ENCODE data around the gene IQSEC1.
A peak's percentile ranks its signal among the peaks of the same experiment; 100 is the strongest.

The IQSEC1 gene

DNA sequence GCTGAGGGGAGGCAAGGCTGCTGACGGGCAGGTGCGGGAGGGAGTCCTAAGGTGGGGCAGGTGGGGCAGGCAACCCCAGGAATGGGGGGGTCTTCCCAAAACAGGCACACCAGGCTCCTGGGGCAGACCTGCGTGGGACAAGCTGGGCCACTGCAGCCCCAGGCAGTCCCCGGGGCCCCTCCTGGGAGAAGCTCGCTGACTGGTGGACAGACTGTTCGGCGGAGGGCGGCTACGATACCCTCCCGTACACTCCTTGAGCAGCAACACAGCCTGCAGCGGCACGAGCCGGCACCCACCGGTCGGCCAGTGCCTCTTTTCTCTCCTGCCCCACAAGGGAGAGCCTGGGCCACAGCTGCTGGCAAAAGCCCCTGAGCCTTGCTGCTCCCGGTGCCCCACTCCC, 165.9 kb downstream of the IQSEC1 start:
- DNase-seq (ENCODE audit: low read depth) = no peak

DNA sequence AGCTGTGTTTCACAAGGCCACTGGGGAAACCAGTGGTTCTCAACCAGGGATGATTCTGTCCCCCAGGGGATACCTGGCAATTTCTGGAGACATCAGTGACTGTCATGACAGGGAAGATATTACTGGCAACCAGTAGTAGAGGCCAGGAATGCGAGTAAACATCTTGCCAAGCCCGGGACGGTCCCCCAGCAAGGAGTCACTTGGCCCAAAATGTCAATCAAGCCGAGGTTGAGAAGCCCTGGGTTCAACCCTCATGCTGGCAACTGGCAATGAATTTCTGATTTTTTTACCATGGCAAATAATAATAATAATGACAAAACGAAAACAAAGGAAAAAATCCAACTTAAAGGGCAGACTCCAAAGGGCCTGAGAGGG, 166.3 kb downstream of the IQSEC1 start:
- no peak for DNase-seq (ENCODE audit: low read depth)

DNA sequence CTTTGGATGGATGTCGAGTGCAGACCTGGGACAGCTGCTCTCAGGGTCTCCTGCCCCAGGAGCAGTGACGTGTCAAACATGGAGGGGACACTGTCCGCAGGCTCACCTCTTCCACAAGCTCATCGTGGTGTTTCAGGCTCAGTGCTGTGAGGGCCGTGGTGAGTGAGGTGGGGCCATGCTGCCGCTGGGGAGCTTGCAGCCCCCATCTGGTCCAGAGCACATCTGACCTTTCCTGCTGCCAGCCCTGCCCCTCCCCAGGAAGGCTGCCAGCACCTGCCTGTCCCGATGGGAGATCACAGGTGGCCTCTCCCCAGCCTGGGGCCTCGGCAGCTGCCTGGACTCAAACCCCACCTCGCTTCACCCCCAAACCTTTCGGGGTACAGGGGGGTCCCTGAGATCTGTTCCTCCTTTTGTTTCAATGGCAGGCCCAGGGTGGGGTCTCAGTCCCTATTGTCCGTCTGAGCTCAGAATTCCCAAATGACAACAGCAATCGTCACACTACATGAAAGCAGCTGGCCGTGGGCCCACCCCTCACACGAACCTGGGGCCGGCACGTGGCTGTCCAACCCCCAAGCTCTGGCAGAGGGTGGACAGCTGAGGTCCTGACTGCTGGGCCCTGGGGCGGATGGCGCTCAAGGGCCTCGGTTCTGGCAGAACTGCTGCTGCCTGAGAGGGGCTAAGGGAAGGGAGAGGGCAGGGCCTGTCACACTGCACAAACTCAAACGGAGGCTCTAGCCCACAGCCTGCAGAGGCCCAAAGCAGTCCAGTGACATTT, 166.9 kb downstream of the IQSEC1 start:
- DNase-seq (ENCODE audit: low read depth) = no peak

DNA sequence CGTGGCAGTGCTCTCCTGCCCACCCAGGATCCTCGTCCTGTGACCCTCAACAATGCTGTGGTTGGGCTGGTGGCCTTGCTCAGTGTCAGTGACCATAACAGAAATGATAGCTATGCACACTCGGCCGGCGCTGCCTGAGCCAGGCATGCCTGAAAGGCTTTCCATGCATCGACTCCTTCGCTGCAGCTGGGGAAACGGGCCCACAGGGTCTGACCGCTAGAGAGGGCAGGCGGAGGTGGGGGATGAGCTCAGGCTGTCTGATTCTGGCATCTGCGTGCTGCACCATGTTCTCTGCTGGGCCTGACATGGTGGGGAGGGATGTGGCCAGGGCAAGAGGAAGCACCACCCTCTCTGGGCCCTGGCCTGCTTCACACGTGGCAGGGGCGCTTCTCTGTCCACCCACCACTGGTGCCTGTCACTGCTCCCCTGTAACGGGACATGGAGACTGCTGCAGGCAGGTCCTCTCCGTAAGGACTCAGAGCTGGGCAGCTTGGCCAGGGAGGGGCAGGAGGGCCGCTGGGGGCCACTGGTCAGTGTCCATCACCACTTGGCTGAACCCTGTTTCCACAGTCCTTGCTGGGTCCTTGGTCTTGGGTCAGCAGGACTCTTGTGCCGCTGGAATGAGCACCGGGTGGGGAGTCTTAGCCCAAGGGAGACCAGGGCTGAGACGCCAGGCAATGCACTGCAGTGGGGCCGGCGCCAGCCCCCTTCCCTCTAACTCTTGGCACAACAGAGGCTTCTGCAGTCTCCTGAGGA, 167.7 kb downstream of the IQSEC1 start:
- DNase-seq (ENCODE audit: low read depth) = no peak

DNA sequence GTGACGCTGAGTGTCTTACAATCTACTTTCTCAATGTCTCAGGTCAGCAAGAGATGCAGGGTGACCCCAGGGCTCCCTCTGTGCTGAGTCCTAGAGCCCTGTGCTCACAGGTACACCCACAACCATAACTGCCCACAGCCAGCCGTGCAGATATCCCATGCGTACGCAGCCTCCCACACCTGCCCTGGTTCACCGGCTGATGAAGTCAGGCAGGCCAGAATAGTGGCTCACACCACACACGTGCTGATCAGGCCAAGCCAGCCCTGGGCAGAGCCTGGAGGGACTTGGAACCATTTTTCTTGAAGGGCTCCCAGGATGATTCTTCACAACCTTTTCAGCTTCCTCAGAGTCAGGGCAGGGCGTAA, 168.3 kb downstream of the IQSEC1 start:
- DNase-seq (ENCODE audit: low read depth) = no peak

DNA sequence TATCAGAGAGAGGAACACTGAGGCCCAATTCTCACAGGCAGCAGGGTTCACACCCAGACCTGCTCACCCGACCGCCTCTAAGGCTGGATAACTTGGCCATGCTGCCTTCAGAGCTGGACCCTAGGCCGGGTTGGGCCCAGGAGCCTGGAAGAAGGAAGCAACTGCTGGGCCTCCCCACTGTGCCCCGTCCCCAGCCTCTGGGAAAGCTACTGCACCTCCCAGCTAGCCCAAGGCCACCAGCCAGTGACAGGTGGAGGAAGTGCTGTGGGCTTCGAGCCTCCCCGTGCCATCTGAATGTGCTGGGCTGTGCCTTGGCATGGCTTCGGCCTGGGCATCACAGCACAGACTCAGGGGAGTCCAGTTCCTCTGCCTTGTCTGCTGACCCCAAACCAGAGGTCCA, 169.3 kb downstream of the IQSEC1 start:
- no peak for DNase-seq (ENCODE audit: low read depth)

DNA sequence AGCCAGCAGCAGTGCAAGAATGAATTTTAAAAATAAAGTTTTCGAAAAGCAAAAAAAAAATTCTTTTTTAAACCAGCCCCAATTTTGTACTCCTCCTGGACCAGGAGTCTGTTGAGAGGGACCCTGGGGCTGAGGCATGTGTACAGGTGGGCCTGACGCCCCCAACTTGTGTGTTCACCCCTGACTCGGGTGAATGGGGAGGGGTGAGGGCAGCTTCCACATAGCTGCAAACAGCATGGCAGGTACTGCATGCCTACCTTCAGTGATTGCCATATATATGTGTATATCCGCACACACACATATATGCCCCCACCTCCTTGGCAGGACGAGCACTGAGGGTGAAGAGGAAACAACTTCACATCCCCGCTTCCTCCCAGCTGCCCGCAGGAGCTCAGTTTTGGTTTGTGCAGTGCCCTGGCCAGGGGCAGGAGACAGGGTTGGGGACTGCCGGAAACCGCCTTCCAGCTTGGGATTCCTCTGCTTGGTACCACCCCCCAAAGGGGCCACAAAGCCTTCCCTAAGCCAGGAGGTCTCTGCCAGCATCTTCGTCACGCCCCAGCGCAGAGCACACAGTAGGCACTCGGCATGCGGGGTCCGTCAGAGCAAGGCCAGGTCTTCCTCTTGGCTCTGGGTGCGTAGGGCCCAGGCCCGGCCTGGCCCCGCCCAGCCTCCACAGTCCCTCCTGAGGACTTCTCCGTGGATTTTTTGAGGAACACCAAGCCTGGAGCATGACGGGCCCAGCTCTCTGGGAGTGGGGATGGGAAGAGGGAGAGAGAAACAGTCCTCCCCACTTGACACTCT, 170.0 kb downstream of the IQSEC1 start:
- no peak for DNase-seq (ENCODE audit: low read depth)

DNA sequence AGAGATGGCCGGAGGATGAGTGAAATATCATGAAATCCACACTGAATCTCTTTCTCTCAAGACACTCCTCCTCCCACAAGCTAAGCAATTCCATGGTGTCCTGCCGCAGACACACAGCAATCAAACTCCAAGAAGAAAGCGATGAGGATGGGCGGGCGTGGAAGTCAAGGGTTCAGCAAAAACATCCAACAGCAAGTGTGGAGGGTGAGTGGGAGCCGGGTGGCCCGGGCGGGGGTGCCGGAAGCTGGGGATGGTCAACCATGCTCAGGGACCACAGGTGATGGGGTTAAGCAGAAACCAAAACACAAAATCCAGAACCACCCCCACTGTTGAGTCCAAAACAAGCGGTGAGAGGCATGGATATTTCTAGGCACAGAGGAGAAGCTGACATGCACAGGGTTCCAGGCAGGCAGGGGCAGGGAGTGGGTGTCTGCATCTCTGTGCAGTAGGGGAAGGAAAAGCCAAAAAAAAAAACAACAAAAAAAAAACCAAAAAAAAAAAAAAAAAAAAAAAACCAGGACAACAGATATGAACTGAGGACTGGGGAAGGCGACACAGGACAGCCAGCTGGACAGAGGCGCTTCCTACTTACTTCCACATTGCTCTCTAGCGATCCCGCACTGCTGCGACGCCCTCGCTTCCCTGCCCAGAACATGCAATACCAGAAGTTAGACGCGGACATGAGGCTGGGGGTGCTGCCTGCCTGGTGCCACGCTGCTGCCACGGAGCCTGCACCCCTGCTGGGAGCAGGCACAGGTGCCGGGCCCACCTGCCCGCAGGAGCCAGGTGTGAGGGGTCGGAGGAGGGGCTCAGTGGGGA, 170.8 kb downstream of the IQSEC1 start:
- no peak for DNase-seq (ENCODE audit: low read depth)

DNA sequence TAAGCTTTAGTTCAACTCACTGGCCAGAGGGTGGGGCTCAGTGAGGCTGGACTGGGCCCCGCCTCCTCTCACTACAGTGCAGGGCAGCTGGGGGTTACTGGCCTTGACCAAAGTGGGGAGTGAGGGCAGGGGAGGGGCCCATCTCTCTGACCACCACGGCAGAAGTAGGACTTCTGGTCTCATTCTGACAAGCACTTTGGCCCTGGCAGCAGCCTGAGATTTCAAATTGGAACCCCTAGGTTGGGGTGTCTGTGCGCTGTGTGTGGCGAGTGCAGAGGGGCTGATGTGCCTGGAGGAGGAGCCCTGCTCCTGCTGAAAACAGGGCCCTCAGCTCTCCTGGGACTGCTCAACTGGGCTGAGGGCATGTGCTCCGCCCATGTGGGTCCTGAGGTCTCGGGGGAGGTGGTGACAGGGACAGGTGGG, 171.6 kb downstream of the IQSEC1 start:
- DNase-seq (ENCODE audit: low read depth) = no peak

DNA sequence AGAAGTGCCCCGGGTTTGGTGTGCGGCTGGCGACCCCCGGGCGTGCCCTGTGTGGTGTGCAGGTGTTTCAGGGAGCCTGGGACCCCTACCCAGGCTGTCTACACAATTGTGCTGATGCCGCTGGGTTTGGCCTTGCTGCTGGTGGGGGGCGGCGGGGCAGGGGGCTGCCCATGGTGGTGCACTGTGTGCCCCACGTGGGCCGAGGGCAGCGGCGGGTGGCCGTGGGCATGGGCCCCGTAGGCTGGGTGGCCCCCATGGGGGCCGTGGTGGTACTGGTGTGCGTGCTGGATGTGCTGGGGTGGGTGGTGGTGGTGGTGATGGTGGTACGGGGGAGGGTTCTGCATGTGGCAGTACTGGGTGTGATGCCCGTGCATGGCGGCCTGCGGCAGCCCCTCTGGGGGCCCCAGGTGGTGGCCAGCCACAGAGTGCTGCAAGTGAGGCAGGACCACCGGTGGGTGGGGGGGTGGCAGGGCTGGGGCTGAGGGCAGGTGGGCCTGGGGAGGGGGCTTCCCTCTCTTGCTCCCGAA, 172.3 kb downstream of the IQSEC1 start:
- DNase-seq (ENCODE audit: low read depth) = no peak

DNA sequence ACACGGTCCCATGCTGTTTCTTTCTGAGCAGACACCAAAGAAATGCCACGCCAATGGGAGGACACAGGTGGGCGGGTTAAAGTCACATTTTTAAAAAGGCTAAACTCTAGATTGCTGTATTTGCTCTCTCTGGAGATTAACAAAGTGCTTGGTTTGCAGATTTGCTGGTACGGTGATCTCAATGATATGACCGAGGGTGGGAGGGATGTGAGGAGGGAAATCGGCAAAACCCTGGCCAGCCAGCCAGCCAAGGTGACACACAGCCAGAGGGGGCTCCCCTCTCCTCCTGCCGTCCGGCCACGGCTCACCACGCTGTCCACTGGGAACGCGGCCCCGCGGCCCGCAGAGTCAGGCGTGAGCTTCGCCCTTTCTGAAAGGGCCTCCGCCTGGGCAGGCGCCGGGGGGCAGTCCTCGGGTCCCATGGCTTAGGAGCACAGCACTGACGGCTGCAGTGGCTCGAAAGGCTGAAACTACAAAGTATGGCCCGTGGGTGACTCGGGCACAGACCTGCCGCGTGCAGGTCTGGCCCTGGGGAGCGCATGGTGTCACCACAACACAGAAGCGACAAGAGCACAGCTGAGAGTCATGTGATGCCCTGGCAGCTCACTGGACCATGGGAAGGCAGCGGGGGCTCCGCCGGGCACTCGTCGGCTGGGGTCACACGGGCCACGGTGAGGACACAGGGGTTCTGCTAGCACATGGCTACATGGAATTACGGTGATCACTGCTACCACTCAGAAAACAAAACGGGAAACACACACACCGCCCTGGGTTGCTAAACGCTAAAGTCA, 174.1 kb downstream of the IQSEC1 start:
- DNase-seq (ENCODE audit: low read depth) = no peak

DNA sequence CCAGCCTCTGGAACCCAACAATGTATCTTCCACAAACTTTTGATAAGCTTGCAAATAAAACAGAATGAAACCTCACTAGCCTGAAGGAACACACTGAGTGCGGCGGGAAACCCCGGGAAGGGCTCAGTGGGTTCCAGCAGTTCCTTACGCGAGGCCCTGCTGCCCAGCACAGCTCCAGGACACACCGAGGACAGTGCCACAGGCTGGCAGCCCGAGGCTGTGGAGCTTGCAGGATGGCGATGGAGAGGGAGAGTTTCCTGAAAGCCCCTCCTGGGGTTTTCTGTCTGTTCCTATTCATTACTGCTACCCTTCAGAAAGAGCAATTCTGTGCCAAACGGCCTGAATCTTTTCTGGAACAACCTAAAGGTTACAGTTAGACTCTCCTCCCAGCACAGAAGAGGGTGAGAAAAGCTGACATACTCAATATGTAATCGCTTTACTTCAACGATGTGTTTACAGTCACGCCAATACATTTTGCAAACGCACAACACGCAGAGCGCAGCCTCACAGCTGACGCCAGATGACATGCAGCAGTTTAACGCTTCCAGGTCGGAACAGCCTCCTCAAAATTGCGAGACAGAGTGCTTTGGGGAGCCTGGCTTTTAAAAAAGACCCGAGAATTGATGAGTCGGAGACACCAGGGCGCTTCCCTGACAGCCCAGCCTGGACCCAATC, 174.8 kb downstream of the IQSEC1 start:
- no peak for DNase-seq (ENCODE audit: low read depth)

DNA sequence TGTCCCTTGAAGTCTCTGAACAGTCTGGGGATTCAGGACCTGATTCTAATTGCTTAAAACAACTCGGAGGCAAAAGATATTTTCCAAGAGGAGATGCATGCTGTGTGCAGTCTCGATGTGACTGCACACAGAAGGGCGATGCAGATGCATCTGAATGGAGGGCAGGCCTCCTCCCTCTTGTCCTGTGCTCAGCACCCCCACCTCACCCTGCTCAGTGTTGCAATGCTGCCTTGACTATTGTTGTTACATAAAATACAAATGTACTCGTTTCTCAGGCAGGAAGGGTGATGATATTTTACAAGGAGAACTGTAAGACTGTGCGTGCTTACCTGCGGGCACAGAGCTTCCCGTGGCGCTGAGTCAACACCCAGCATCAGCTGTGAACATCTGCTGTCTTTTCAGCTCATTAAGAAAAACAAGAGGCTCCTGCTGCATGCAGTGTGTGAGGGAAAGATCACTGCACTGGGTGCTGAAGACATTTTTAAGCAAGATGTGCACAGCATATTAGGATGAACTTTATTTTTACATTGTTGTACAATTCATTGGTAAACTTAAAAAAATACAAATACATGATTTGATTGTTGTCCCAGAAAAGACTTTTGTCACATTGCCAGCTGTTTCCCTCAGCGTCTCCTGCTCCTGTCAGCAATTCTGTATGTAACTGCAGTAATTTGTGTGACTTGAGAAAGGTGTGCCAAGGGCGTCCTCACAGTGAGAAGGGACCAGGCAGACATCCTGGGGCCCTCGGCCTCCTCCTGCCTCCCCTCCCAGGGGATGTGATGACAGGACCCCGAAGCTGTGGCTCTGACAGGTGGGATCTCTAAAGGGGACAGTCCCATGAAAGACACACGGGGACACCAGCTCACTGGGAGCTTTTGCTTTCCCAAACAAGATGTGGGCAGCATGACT, 175.6 kb downstream of the IQSEC1 start:
- DNase-seq (ENCODE audit: low read depth) = no peak

DNA sequence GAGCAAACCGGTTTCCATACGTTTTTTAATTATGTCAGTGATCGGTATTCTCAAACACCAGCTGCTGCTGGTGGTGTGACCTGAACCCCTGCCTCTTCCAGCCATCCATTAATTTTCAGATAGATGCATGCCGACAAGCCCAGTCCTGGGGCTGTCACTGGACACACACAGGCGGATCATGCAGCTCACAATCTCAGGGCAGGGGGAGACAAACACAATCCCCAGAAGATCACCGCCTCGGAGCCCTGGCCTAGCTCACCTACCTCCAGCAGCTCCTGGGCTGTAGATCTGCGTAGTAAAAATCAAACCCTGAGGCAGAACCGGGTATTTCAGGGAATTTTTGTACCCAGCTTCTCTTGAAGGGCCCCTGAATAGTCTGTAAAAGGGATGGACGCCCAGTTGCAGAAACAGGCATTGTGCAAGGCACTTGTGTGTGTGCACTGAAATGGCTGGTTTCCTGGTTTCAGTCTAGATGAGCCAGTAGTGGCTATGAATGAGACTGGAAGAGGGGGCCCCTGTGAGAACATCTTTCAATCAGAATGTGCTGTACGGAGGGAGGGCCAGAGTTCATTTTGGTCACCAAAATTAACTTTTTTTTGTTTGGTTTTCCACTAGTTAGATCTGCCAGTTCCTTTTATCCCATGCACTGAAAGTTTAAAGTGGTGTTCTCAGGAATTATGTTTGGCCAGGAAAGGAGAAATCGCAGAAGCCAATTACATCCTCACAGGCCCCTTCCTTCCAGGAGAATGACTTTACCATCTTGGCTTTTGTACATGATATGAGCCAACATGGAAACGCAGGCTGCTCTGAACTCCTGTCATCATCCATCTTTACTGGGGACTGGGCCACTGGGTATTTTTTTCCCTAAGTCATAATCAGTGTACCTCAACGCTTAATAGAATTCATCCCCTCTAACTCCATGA, 176.9 kb downstream of the IQSEC1 start:
- no peak for DNase-seq (ENCODE audit: low read depth)

DNA sequence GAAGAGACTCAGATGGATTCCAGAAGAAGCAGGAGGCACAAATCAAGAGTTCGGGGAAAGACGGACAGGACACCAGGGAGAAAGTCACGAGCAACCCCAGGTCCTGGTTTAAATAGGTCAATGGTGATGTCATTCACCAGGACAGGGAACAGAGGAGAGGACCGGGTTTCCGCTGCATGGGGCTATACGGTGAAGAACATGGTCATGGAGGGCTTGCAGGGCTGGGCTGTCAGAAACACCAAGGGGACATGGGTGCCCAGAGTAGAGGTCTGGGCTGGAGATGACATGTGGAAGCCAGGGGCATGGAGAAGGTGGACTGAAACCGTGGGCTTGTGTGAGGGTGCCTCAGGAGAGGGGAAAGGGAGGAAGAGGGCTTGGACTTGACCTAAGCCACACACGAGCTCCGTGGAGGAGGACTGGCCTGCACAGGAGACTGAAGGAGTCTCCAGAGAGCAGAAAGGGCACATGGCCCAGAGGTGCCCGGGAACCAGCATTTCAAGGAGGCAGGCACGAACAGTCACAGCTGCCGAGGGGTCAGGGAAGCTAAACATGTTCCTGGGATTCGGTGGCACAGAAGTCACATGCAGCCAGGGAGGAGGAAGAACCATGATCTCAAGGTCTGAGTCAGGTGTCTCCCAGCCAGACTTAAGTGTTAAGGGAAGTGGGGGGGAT, 177.7 kb downstream of the IQSEC1 start:
- DNase-seq (ENCODE audit: low read depth) = no peak

DNA sequence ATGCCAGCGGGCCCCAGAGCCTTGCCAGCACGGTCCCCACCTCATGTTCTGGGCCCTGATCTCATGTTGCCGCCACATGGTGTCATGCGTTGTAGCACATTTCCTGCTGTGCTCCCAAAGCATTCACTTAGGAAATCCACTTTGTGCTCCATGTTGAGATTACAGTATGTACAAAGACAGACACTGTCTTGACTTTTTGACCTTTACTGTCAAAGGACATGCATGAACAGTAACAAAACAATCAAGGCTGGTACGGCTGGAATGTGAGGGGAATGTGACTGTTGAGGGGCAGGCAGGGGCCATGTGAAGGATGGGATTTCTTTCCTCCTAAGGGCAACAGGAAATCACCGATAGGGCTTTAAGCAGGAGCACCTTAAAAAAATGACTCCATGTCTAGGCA, 178.6 kb downstream of the IQSEC1 start:
- no peak for DNase-seq (ENCODE audit: low read depth)

DNA sequence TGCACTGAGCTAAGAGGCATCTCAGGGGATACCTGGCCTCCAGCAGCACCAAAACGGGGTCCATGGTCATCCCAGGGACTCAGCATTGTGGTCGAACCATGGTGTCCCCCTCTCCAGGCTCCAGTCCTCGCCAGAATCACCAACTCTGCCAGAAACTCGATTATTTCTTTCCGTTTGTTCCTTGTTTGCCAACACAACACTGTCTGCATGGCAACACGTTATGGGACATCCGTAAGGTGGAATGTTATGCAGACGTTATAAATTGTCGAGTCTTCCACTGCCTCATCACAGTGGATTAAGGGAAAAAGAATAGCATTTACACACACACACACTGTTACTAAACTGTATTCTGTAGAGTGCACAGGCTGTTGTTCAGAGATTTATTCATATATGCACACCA, 179.4 kb downstream of the IQSEC1 start:
- no peak for DNase-seq (ENCODE audit: low read depth)

DNA sequence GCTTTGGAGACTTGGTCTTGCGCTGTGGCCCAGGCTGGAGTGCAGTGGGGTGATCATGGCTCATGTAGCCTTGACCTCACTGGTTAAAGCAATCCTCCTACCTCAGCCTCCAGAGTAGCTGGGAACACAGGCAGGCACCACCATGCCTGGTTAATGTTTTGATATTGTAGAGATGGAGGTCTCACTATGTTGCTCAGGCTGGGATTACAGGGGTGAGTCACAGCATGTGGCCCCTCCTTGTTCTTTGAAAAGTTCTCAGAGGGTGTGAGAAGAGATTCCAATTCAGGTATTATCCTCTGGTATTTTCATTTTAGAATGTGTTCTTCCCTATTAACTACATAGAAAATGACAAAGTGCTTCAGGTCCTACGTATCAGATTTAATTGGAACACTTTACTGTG, 180.0 kb downstream of the IQSEC1 start:
- peak; percentile 18 for DNase-seq (ENCODE audit: low read depth)

Data from iris pigment epithelial cell (primary cell).